Stimulated activated CD4-positive, alpha-beta T cell treated with anti-CD3 and anti-CD28 coated beads, TNF-alpha, amount 100 ng/mL, for 1 hour (primary cell): Measurements from ENCODE around the gene NEO1.

Experiments
- DNase-seq, 3 donors: peaks; one replicate each; pipeline ENCODE4 v3.0.0-alpha.2; 2020; ENCODE audit warnings: low read depth in 3 of 3, low spot score in 1 of 3

NEO1 gene

DNA sequence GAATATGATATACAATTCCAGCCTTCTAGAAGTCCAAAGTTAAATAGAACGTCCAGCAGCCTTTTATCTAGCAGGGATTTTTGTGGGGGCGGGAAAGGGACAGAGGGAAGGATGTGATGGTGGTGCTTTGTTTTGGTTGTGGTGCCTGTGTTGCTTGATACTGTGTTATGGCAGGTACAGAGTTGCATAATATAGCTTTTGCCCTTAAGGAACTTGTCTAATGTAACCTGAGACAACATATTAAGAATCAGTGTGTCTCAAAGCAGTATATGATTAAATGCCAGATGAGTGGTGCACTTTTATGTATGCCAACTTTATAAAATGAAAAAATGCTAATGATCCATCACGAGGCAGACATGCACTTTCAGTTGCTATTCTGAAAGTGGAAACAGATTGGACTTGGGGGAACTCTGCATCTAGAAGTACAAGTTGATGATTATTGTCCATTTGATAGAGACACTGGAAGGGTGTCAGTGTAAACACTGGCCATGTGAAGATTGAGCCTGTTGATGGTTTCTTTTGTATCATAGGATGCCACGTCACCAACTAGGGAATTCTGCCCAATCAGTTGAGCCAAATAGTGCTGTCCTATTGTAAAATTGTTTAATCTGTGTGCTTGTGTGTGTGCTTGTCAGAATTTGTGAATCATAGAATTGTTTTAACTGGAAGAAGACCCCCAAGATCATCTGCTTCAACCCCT, 23.0 kb downstream of the NEO1 start:
- no peak for DNase-seq

DNA sequence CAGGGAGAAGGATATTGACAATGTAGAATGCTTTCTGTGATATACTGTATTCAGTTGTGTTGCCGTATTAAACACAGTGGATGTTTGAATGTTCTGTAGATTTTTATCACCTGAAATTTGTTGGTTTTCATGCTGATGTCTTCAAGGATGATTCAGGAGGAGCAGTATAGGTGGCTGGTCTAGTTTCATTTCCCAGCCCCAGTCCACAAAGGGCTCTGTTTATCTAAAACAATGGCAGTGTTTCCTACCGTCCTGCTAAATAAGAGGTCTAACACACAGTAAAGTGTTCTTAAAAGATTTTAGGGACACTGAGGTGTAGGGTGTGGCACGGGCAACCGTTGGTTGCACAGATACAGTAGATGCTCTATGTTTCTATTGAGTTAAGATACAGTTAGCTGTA, 26.0 kb downstream of the NEO1 start:
- DNase-seq, result no peak

DNA sequence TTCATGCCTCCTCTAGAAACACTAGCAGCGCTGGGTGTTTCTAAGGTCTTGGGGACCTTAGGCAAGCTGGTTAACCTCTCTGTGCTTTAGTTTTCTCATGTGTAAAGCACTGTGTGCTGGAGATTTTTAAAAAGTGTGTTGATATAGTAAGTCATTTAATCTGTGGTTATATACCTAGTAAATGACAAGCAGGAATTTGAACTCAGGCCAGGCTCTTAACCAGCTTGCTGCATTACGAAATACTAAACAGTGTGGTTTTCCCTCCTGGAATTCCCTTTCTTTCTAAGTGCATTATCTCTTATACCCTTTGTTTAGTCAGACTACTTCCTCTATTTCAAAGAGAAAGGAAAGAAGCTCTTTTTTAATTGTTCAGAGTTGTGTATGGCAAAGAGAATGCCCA, 26.5 kb downstream of the NEO1 start:
- DNase-seq, result no peak

DNA sequence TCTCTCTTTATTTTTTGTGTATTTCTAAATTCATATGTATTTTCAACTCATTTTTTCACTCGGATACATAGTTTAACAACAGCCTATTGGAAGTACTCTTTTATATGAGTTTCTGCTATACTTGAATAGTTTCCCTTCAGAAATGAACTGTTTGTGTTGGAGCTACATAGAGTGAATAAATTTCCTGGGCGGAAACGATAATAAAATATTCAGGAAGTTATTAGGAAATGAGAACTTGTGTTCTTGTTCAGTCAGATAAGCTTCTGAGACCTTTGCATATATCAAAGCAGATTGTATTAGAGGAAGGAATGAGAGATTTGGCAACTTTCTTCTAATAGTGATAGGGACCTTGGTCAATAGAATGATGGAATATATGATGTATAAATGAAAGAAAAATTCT, 27.3 kb downstream of the NEO1 start:
- DNase-seq, result no peak

DNA sequence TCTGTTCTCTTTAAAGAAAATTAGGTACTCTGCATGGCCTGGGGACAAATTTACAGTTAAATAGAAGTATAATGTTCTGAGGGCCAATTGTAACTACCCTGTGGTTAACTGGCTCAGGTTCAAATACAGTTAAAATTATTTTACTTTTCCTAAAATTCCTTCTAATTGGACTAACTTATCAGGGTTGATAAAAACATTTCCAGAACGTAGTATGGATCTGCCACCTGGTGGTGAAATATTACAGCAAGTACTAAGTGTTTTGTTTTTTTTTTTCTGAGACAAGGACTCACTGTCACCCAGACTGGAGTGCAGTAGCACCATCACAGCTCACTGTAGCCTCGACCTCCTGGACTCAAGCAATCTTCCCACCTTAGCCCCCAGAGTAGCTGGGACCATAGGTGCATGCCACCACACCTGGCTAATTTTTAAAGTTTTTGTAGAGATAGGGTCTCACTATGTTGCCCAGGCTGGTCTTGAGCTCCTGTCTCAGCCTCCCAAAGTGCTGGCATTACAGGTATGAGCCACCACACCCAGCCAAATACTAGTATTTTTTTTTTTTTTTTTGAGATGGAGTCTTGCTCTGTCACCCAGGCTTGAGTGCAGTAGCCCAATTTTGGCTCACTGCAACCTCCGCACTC, 29.2 kb downstream of the NEO1 start:
- no peak for DNase-seq

DNA sequence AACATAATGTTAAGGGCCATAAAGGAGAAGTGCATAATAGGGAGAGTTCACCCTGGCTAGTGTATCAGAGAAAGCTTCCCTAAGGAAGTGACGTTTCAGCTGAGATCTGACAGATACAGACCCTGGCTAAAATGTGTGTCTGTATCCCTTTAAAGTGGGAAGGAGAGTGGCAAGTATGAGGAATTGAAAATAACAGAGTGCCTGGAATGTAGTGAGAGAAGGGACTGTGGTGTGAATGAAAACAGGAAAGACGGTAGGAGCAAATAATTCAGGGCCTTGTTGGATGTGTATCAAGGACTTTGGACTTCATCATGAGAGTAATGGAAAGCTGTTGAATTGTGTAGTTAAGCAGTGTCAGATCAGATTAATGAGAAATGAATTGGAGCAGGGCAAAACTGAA, 30.5 kb downstream of the NEO1 start:
- no peak for DNase-seq

DNA sequence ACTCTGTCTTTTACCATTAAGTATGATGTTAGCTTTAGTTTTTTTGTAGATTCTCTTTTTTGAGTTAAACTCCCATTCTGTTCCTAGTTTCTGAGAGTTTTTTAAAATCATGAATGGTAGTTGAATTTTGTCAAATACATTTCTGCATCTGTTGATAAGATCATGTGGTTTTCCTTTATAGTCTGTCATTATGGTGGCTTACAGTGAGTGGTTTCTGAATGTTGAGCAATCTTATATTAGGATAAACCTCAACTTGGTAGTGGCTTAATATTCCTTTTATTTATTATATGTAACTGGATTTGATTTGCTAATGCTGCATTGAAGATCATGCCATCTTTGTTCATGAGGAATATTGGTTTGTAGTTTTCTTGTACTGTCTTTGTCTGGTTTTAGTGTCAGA, 34.8 kb downstream of the NEO1 start:
- no peak for DNase-seq

DNA sequence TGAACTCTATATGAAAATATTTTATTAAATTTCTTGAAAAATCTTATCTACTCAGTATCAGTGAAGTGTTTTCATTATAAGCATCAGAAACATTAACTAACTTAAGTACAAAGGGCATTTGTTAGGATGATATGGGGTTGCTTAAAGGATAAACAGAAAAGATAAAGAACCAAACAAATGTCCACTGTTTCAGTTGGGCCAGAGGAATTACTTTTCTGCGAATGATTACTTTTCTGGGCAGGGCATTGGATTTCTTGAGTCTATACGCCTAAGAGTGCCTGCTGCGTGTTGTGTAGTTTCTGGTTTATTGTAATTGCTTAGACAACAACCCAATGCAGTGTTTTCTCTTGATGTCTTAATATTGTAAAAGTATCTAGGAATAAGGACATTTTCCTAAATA, 52.8 kb downstream of the NEO1 start:
- DNase-seq, result no peak

DNA sequence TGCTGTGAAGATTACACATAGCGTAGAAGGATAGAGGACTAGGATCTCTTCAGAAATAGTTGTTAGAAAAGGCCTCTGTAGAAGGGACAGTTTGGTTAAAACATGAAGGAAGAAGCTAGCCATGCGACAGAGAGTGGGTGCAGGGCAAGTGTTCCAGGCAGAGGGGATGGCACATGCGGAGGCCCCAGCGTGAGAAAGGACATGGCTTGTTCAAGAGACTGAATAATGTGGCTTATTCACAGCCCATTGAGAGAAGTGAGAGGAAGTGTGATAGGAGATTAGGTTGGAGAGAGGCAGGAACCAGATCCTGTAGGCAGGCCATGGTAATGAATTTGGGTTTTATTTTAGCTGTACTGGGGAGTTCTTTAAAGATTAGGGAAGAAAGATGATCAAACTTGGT, 56.4 kb downstream of the NEO1 start:
- no peak for DNase-seq

DNA sequence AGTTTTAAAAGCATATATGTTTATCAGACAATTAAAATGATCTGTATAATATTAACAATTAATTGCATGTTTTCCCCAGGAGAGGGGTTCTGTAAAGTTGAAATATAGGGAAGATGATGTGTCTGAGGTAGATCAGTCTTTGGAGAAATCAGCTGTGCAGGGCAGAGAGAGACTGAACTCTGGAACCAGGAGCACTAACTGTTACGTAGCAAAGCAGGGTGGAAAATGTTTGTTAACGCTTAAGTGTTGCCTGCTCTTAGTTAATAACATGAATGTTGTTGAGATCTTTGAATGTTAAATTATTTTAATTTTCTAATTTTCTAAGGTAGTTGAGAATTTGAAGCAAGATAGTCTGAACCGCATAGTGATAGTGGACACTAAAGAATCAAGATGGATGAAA, 57.5 kb downstream of the NEO1 start:
- DNase-seq, result no peak

DNA sequence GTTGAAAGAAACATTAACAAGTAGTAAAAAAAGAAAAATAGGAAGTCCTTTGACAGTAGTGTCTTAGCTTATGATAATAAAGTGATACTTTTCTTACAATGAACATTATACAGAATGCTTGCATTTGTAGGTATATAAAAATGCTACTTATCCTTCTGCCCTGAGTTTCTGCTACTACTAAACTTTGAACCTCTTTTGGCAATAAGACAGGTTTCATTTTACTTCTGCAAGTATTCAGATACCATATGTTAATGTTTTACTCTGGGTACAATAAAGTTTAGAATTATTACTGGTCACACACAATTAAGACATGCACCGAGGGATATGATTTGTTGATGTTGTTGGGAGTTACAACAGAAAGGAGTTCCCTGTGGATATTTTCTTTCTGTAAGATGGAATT, 57.9 kb downstream of the NEO1 start:
- no peak for DNase-seq

DNA sequence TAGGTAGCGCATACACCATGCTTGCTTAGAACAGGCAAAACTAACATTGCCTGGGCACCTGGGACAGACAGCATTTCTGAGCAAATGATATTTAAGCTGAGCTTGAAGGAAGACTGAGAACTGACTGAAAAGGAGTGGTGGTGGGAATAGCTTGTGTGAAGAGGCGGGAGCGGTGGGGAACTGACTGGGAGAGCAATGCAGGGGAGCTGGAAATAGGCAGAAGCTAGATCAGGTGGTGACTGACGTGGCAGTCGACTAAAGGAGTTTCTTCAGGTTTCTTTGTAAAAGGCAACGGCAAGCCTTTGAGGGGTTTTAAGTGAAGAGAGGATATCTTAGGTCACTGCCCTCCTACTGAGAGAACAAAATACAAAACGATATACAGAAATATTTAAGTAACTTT, 61.8 kb downstream of the NEO1 start:
- no peak for DNase-seq

DNA sequence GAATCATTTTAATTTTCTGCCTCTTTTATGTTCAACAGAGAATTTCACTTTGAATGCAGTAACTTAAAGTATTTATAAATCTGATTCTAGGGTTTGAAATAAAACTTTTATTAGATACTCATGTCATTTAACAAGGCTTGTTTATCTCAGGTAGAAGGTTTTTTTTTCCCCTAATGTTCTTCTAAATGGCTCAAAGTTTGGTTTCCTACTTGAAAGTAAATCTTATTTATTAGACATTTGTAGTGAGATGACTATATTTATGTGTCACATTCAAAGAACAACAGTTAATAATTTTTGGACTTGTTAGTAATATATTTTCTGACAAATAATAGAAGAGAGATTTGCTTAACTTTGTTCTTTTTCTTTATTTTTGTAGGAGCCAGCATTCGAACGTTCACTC, 63.9 kb downstream of the NEO1 start:
- DNase-seq, result no peak

DNA sequence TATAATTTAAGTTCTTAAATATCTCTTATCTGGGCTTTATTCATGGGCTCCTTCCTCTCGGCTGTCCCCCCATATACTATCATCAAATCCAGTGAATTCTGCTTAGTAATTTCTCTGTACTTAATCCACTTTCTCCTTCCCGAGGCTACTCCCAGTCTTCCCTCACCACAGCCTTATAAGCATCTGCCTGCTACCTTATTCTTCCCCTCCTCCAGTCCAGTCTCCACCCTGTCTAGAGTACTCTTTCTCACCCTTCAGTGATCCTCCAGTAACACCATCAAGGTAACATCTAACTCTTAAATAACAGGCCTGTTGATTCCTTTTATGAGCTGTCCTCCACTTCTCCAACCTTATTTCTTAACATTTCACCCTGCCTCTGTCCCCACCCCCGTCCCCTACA, 65.8 kb downstream of the NEO1 start:
- DNase-seq, result no peak

DNA sequence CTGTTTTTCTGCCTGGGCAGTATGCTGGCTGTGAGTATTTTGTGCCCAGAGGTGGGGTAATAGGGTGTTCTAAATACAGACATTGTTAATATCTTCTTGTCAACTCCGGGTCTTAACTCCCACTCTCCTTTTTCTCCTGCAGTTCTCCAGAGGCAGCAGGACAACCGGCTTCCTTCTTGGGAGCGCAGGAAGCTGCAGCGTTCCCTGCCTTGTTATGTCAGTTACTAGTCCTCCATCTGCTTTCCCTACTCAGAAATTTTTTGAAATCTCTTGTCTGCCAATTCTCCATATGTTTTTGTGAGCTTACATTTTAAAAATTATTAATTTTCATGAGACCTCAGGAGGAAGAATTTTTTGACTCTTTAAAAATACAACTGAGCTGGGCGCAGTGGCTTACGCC, 67.2 kb downstream of the NEO1 start:
- DNase-seq, result no peak

DNA sequence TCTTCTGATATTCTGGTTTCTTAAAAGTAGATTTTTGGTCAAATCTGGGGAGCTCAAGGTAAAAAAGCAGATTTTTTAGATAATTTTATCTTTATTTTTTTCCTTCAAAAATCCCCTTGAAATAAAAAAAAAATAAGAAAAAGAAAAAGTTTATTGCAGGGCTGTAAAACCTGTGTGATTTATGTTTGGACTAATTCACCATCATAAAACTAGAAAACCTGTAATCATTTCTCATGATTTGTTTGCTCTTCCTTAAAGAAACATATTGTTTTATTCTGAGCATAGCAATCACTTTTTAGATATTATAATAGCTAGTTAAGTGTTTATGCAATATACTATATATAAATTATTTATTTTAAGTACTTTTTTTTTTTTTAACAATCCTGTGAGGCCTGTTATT, 68.0 kb downstream of the NEO1 start:
- no peak for DNase-seq

DNA sequence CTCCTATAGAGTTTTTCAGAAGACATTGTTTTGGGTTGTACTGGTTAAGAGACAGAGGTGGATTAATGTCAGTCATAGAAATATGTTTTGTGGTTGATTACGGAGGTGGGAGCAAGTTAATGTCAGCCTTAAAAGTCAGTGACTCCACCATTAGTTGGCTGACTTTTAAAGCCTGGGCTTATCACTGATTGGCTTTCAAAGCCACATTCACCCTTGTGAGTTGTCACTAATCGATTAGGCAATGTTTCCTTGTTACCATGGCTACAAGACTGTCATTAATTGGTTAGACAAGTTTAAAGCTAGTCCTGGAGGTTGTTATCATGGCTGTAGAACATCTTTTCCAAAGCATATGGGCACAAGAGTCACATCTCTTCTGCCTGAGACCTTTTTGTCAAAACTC, 73.0 kb downstream of the NEO1 start:
- no peak for DNase-seq

DNA sequence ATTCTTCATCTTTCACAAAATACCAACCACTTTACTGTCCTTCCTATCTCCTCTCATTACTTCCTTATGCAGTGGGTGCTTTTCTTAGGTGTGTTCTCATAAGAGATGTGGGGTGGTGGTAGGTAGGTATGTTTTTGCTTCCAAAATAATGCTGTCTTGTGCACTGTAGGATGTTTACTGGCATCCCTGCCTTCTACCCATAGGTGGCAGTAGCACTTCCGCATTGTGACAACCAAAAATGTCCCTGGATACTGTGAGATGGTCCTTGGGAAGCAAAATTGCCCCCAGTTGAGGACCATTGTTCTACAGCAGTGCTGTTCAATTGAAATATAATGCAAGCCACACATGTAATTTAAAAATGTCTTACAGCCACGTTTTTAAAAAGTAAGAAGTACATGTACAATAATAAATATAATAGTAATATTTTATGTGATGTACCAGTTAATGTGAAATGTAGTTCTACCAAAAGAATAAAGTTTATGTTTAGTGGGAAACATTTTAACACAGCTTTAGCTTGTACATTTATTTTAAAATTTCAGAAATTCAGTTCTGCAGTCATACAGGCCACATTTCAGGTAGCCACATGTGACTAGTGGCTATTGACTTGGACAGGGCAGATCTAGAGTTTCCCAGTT, 75.2 kb downstream of the NEO1 start:
- DNase-seq, result no peak

DNA sequence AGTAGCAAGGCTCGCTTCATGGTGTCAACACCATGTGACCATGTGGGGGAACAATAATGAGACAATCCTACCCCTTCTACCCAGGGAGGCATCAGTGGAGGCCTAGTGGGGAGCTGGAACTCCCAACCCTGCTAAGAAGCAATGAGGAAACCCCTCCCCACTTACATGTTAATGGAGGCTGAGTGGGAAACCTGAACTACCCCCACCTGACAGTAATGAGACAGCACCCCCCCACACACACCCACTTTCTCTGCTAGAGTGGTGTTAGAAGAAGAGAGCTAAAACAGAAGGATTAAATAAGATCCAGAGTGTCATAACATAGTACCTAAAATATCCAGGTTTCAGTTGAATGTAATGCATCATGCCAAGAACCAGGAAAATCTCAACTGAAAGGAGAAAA, 78.6 kb downstream of the NEO1 start:
- DNase-seq, result no peak

DNA sequence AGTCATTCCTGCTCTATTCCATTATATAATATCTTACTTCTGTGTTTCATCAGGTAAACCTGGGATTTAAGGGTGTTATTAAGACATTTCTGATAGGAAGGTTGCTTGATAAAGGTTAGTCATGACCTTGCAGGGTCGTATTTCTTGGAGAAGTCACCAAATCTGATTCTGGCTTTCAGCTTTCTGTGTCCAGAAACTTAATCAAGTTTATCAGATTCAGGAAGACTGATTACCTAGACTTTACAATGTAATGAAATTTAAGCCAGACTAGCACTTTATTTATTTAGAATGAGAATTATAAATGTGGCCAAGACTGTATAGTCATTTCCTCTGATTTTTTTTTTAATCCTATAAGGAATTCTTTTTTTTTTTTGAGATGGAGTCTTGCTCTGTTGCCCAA, 81.9 kb downstream of the NEO1 start:
- DNase-seq, result no peak

DNA sequence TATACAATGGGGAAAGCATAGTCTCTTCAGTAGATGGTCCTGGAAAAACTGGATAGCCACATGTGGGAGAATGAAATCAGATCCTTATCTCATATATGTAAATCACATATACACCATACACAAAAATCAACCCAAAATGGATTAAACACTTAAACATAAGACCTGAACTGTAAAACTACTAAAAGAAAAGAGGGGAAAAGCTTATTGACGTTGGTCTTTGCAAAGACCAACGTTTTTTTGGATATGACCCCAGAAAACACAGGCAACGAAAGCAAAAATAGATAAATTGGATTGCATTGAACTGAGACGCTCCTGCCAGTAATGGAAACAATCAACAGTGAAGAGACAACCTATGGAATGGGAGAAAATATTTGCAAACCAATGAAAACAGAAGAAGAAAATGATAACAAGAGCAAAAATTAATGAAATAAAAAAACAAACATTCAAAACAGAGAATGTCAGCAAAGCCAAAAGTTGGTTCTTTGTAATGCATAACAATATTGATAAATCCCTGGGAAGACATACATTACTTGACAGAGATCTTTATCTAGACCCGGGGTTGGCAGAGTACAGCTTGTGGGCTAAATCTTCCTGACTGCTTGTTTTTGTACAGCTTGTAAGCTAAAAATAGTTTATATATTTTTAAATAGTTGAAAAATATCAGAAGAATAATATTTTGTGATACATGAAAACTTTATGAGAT, 86.9 kb downstream of the NEO1 start:
- no peak for DNase-seq
